Fibroblast of skin of back (primary cell): ENCODE measurements around the gene TRIM33.
"Not testable (repeated sequence)": the region's sequence is repeated elsewhere in the genome, so short reads cannot be mapped to it uniquely, and the experiment has no call there.

Experiments used
- DNase-seq: peaks from one replicate; pipeline ENCODE4 v3.0.0-alpha.2; 2013

The TRIM33 gene

GRCh38 chr1:114510274-114511031 lies 550 bp downstream of the TRIM33 start:
- DNase-seq: no peak

GRCh38 chr1:114509596-114510273 lies 1.3 kb downstream of the TRIM33 start:
- no peak for DNase-seq

GRCh38 chr1:114508386-114508898 lies 2.6 kb downstream of the TRIM33 start:
- no peak for DNase-seq

- no peak for DNase-seq
These were observed 3.5 kb downstream of the TRIM33 start for GRCh38 chr1:114507513-114507912.

GRCh38 chr1:114505148-114505561 lies 5.8 kb downstream of the TRIM33 start:
- no peak for DNase-seq

- DNase-seq: no peak
These were observed 7.0 kb downstream of the TRIM33 start for GRCh38 chr1:114503916-114504422.

GRCh38 chr1:114502080-114502479 lies 8.9 kb downstream of the TRIM33 start:
- no peak for DNase-seq

- no peak for DNase-seq
These were observed 11.5 kb downstream of the TRIM33 start for GRCh38 chr1:114499478-114499877.

GRCh38 chr1:114496089-114496488 lies 14.9 kb downstream of the TRIM33 start:
- DNase-seq: no peak

GRCh38 chr1:114495486-114495885 lies 15.5 kb downstream of the TRIM33 start:
- DNase-seq: no peak

GRCh38 chr1:114492978-114493377 lies 18.0 kb downstream of the TRIM33 start:
- no peak for DNase-seq

- DNase-seq: no peak
These were observed 20.7 kb downstream of the TRIM33 start for GRCh38 chr1:114490274-114490693.

- no peak for DNase-seq
These were observed 22.3 kb downstream of the TRIM33 start for GRCh38 chr1:114488739-114489138.

GRCh38 chr1:114485286-114485685 lies 25.7 kb downstream of the TRIM33 start:
- no peak for DNase-seq

- no peak for DNase-seq
These were observed 28.4 kb downstream of the TRIM33 start for GRCh38 chr1:114482585-114482984.

- DNase-seq: not testable (repeated sequence)
These were observed 31.4 kb downstream of the TRIM33 start for GRCh38 chr1:114479636-114480035.

GRCh38 chr1:114479134-114479533 lies 31.9 kb downstream of the TRIM33 start:
- DNase-seq: no peak

GRCh38 chr1:114473796-114474195 lies 37.2 kb downstream of the TRIM33 start:
- no peak for DNase-seq

- no peak for DNase-seq
These were observed 38.6 kb downstream of the TRIM33 start for GRCh38 chr1:114472408-114472807.

- DNase-seq: no peak
These were observed 40.3 kb downstream of the TRIM33 start for GRCh38 chr1:114470681-114471080.

- no peak for DNase-seq
These were observed 42.1 kb downstream of the TRIM33 start for GRCh38 chr1:114468710-114469468.

- DNase-seq: no peak
These were observed 43.0 kb downstream of the TRIM33 start for GRCh38 chr1:114468047-114468446.

GRCh38 chr1:114467491-114467890 lies 43.5 kb downstream of the TRIM33 start:
- no peak for DNase-seq
